Frontal cortex (tissue), 1 donor: Measurements from ENCODE around the gene ENOX1. TPM values are rescaled to one million over a fixed set of nuclear protein-coding genes. Genes with fewer than 3 reads are reported as not detected.

ENCODE experiments used
- small RNA-seq: library from RNA; depleted of rRNA; stranded (forward); fragments of <200 nt; gene quantifications from one replicate; pipeline ENCODE3, GENCODE V24; 2014
- total RNA-seq: library from RNA; depleted of rRNA; stranded (reverse); fragments of >200 nt; gene quantifications from one replicate; pipeline ENCODE4 v1.2.3, GENCODE V29; 2014

ENOX1 gene
- total RNA-seq, 1 donor from 2014 or later: 50.5 TPM

Small RNA genes within 50 kb of the gene (small RNA-seq; reads per million reads assigned to genes)
- gene AL162713.1: not detected

Other genes starting within 250 kb of the ENOX1 start
- 10.2 TPM for gene CCDC122, start 92.8 kb upstream of the ENOX1 start, total RNA-seq
- 9.4 TPM for gene LACC1, start 92.9 kb upstream of the ENOX1 start, total RNA-seq